22Rv1 (cell line): ENCODE results near the gene ZBBX.

Experiments
- ZFX ChIP-seq: fragments of 450-650 bp; IDR thresholded peaks from 2 replicates; pipeline ENCODE4 v1.6.1; 2017; ENCODE audit warnings: antibody characterized with exemption, borderline replicate concordance
- TF ChIP-seq, protein P1 (sequence below): fragments of 450-650 bp; IDR thresholded peaks from 2 replicates; pipeline ENCODE4 v1.5.1; 2017; ENCODE audit warnings: mild to moderate bottlenecking

- TF ChIP-seq, protein P1, sequence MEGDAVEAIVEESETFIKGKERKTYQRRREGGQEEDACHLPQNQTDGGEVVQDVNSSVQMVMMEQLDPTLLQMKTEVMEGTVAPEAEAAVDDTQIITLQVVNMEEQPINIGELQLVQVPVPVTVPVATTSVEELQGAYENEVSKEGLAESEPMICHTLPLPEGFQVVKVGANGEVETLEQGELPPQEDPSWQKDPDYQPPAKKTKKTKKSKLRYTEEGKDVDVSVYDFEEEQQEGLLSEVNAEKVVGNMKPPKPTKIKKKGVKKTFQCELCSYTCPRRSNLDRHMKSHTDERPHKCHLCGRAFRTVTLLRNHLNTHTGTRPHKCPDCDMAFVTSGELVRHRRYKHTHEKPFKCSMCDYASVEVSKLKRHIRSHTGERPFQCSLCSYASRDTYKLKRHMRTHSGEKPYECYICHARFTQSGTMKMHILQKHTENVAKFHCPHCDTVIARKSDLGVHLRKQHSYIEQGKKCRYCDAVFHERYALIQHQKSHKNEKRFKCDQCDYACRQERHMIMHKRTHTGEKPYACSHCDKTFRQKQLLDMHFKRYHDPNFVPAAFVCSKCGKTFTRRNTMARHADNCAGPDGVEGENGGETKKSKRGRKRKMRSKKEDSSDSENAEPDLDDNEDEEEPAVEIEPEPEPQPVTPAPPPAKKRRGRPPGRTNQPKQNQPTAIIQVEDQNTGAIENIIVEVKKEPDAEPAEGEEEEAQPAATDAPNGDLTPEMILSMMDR: 0 out of 2 replicates have a peak, but pooled peaks have one; percentile 11
- no peak for TF ChIP-seq ZFX
Observed at GRCh38 chr3:167394003-167394402, 13.9 kb upstream of the ZBBX start.
